ENCODE measurements around the gene VASP.
A peak's percentile ranks its signal among the peaks of the same experiment; 100 is the strongest.

Gene VASP

GRCh38 chr19:45469132-45469944 is 37.9 kb upstream of the VASP start:
- no peak for DNase-seq (ENCODE audit: low read depth, low spot score)
- POLR2A ChIA-PET = interaction anchor here (1.0 to 3.4 kb wide), 6 partner anchors 7 to 60 kb away, joined by 3 to 37 read pairs (median 5); no protein-coding TSS in a partner anchor
- CTCF ChIA-PET = interaction anchor here (0.8 to 19.3 kb wide), 6 partner anchors 9 to 44 kb away, joined by 3 to 773 read pairs (median 12); no protein-coding TSS in a partner anchor
- peak overlapping the region; percentile 95 for H3K4me3 ChIP-seq (ENCODE audit: low read depth, low read length)
- TF ChIP-seq CTCF (IDR thresholded peaks at IDR 0.05; ENCODE audit: insufficient read depth, low read length, missing control alignments) = peak; percentile 0

- no peak for TF ChIP-seq CTCF (IDR thresholded peaks at IDR 0.05; ENCODE audit: insufficient read depth, low read length, missing control alignments)
- DNase-seq (ENCODE audit: low read depth, low spot score) = no peak
- POLR2A ChIA-PET = interaction anchor here (1.6 to 3.4 kb wide), 2 partner anchors 9 to 15 kb away, joined by 9 to 37 read pairs; no protein-coding TSS in a partner anchor
- CTCF ChIA-PET = interaction anchor here (0.8 to 19.3 kb wide), 6 partner anchors 8 to 45 kb away, joined by 3 to 773 read pairs (median 12); no protein-coding TSS in a partner anchor
- H3K4me3 ChIP-seq (ENCODE audit: low read depth, low read length) = peak overlapping the region; percentile 95
Measured at GRCh38 chr19:45469945-45470761, 37.1 kb upstream of the VASP start.

GRCh38 chr19:45470762-45471081 is 36.6 kb upstream of the VASP start:
- DNase-seq (ENCODE audit: low read depth, low spot score) = no peak
- CTCF ChIA-PET = interaction anchor here (1.3 to 19.3 kb wide), 4 partner anchors 7 to 68 kb away, joined by 3 to 773 read pairs (median 24); no protein-coding TSS in a partner anchor
- POLR2A ChIA-PET = interaction anchor here (0.7 kb wide), 1 partner anchor 8 kb away, joined by 3 read pairs; no protein-coding TSS in a partner anchor
- H3K4me3 ChIP-seq (ENCODE audit: low read depth, low read length) = no peak overlapping the region
- no peak for TF ChIP-seq CTCF (IDR thresholded peaks at IDR 0.05; ENCODE audit: insufficient read depth, low read length, missing control alignments)

GRCh38 chr19:45471111-45471930 is 36.0 kb upstream of the VASP start:
- ChIA-PET POLR2A (interaction anchor here (0.7 kb wide), 1 partner anchor 8 kb away, joined by 3 read pairs; no protein-coding TSS in a partner anchor), CTCF (interaction anchor here (1.3 to 19.3 kb wide), 4 partner anchors 7 to 69 kb away, joined by 3 to 773 read pairs (median 24); no protein-coding TSS in a partner anchor)

More at GRCh38 chr19:45471111-45471930, 36.0 kb upstream of the VASP start:
- no peak for DNase-seq (ENCODE audit: low read depth, low spot score)
- TF ChIP-seq CTCF (IDR thresholded peaks at IDR 0.05; ENCODE audit: insufficient read depth, low read length, missing control alignments) = no peak
- no peak overlapping the region for H3K4me3 ChIP-seq (ENCODE audit: low read depth, low read length)

Data from AG04449 (cell line).